Activated CD8-positive, alpha-beta memory T cell treated with anti-CD3 and anti-CD28 coated beads, Interleukin-2, amount 50 U/mL, for 24 hours (primary cell): ENCODE measurements around the gene TNFSF11.

ENCODE experiments used
- DNase-seq: peaks from one replicate; pipeline ENCODE4 v3.0.0-alpha.2; 2020; ENCODE audit errors: extremely low read depth

Gene TNFSF11

GRCh38 chr13:42611086-42611779 lies 37.3 kb downstream of the TNFSF11 start:
- no peak for DNase-seq

GRCh38 chr13:42612021-42612765 lies 38.2 kb downstream of the TNFSF11 start:
- DNase-seq = no peak

- no peak for DNase-seq
These were observed 40.6 kb downstream of the TNFSF11 start for GRCh38 chr13:42614436-42615035.

- no peak for DNase-seq
These were observed 41.7 kb downstream of the TNFSF11 start for GRCh38 chr13:42615691-42616090.

DNA sequence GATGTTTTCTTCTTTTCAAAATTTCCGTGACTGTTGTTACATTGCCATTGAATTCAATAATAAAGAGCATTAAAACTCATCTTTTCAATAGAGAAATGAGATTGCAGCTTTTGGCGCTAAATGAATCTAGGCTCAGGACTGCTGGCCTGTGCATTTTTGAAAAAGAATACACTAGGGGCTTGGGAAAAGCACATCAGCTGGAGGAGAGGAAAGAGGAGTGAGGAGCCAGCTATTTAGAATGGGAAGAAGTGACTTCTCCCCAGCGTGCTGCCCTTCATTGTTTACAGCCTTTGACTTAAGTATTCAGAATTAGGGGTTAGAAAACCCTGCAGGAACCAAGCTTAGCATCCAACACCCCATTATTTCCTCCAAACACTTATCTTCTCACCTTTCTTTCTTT lies 43.3 kb downstream of the TNFSF11 start:
- no peak for DNase-seq

GRCh38 chr13:42623916-42624315 lies 50.0 kb downstream of the TNFSF11 start:
- DNase-seq = no peak

GRCh38 chr13:42625611-42626010 lies 51.7 kb downstream of the TNFSF11 start:
- no peak for DNase-seq

- no peak for DNase-seq
These were observed 52.4 kb downstream of the TNFSF11 start for GRCh38 chr13:42626176-42626860.

GRCh38 chr13:42628666-42629065 lies 54.7 kb downstream of the TNFSF11 start:
- no peak for DNase-seq

DNA sequence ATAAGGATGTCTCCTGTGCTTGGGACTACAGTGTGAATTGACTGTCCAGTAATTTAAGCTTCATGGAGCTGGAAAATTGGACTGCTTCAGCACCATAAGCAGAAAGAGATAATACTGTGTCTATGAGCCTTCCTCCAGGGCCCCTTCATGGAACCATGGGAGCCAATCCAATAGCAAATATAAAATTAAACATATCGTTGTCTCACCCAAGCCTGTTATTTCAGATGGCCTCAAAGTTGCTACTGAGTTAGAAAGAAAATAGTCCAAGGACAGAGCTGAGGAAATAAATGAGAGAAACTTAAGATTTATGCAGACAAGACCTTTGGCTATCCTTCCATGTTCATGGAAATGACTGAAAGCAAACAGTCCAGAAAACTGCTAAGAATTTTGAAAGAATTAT lies 57.2 kb downstream of the TNFSF11 start:
- DNase-seq = no peak

- DNase-seq = no peak
These were observed 59.5 kb downstream of the TNFSF11 start for GRCh38 chr13:42633495-42633894.

GRCh38 chr13:42638101-42638500 lies 64.1 kb downstream of the TNFSF11 start:
- DNase-seq = no peak

DNA sequence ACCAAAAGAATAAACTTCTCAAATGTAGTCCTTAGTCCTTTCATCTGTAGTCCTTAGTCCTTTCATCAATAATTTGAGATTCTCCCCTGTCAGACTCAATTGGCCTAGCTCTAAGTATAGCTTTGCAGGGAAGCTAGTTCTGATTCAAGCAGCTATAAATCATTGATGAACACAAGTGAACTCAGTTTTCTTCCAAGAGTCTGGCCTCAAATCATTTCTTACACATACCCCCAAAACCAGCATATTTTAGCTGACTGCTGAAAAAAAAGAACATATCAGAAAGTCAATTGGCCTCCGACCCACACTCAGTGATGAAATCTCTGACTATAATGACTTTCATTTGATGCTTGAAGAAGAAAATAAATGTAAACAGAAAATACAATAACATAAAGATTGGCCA lies 64.9 kb downstream of the TNFSF11 start:
- DNase-seq = no peak

DNA sequence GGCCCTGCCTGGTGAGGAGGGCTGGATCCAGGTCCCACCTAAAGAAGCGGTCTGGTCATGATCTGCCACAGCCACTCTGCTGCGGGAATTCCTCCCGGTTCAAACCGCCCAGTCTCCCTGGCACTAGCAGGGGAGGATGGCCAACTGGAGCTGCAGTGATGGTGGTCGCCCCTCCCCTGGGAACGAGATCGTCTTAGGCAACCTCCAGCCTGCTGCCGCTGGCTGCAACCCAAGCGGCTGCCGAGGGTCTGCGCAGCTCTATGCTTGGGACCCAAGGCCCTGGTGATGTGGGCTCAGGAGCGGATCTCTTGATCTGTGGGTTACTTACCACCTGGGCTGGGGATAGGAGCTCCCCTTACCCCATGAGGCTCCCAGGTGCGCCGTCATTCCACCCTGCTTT lies 69.1 kb downstream of the TNFSF11 start:
- DNase-seq = no peak

- no peak for DNase-seq
These were observed 70.9 kb downstream of the TNFSF11 start for GRCh38 chr13:42644841-42645240.

DNA sequence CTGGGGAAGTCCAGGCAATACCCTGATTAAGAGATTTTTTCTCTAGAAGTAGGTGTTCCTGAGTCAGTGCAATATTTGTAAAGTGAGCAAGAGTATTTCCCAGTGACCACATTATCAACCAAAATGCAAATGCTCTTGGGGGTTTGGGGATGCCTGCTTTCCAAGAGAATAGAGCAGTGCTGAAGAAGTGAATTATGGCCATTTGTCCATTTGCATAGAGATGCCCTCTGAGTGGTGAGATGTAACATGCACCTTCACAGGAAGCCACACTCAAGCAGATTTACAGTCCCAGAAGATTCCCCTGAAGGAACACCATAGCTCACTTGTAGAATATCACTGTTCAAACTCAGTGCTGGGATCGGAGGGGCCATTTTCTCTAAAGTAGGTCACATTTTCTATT lies 71.8 kb downstream of the TNFSF11 start:
- no peak for DNase-seq

DNA sequence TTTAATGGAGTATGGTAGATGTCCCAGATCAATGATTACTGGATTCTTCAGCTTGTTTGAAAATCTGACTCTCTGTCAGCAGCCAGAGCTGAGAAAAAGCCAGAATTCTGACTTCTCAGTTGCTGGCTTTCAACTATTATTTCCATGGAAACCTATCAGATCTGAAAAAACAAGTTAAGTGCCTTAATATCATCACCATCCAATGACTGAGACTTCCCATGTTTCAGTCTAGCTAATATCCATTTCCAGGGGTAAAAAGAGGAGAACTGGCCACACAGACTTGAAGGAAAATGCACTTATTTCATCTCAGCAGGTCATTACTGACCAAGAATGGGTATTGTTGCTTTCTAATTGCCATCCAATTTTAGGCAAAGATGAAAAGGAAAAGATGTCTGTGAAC lies 75.2 kb downstream of the TNFSF11 start:
- DNase-seq = no peak

DNA sequence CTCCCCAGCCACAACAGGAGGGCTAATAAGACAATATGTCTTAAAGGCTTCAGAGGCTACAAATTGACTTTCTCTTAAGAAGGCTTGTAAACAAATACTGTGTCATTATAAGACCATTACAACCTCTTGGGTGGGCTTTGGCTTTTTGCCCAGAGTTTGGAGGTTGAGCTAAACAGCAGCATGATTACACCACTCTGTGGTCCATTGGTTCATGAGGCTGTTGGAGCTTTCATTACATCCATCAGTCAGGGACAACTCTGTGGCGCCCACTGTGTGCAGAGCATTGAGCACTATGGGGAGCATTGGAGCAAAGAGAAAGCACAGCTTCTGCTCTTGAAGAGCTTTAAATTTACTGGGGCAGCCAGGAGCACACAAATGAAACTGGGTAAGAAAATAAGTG lies 75.9 kb downstream of the TNFSF11 start:
- no peak for DNase-seq

GRCh38 chr13:42650506-42650905 lies 76.6 kb downstream of the TNFSF11 start:
- DNase-seq = no peak

- no peak for DNase-seq
These were observed 78.1 kb downstream of the TNFSF11 start for GRCh38 chr13:42651936-42652641.

DNA sequence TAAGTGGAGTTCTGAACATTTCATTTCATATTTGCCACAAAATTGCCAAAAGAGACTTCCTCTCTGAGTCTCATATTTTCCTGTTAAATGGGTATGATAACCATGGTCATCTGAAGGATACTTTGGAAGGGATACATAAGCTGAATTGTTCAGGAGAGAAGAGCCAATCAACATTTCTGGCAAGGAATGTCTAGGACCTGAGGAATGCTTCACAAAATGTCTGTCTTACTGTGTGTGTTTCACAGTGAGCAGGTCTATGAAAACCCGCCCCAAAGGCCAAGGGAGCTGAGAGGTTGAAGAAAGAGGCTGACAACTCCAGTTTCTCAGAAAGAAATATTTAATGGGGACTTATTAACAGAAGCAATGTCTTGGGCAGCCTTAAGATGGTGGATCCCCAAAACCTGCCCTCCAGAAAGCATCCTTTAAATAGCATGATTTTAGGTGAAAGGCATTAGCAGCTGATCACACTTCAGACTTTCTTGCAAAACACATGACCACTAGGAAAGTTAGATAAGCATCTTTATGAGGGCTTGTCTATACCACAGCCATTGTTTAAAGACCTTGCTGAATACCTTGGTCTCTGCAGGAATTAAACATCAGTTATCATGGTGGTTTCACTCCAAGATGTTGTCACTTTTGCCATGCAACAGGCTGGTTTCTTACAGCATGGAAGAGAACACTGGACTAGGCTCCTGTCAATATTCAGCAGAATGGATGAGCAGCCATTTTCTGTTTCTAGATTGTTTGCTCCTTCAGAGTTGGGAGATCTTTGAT lies 78.9 kb downstream of the TNFSF11 start:
- no peak for DNase-seq
